ENCODE data around the gene STAT1.

Gene STAT1

DNA sequence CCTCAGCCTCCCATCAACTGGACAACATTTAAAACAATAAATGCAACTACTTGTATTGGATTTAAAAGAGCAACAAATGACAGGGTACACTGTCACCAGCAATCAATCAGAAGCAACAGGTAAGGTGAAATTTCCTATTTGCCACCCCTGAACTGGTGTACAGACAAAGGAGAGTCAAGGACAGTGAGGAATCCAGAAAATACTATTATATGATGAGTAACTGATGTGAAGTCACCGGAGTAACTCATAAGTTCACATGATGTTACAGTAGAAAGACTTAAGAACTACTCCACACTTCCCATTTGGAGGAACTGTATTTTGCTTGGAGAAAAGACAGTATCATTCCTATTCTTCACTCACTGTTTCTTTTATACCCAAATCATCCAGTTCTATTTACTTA lies 4.1 kb upstream of the STAT1 start:
- no peak for DNase-seq (ENCODE audit: low read depth, low spot score)
- no peak for TF ChIP-seq CTCF (IDR thresholded peaks at IDR 0.05; ENCODE audit: low read depth, low read length)
- in situ Hi-C loops (cut with HindIII; ENCODE audit: low sequenced_read_pairs) = no loop called here
- H3K4me3 ChIP-seq (ENCODE audit: low read depth, low read length) = no peak overlapping the region

DNA sequence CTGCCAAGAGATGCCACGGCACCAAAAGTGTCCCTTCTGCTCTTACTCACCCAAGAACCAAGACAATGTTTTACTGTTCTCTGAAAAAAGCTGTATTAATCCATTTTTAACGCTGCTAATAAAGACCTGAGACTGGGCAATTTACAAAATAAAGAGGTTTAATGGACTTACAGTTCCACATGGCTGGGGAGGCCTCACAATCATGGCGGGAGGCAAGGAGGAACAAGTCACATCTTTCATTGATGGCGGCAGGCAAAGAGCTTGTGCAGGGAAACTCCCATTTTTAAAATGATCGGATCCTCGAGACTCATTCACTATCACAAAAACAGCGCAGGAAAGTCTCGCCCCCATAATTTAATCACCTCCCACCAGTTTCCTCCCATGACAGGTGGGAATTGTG lies 1.9 kb upstream of the STAT1 start:
- no peak overlapping the region for H3K4me3 ChIP-seq (ENCODE audit: low read depth, low read length)
- TF ChIP-seq CTCF (IDR thresholded peaks at IDR 0.05; ENCODE audit: low read depth, low read length) = no peak
- in situ Hi-C loops (cut with HindIII; ENCODE audit: low sequenced_read_pairs) = no loop called here
- no peak for DNase-seq (ENCODE audit: low read depth, low spot score)

DNA sequence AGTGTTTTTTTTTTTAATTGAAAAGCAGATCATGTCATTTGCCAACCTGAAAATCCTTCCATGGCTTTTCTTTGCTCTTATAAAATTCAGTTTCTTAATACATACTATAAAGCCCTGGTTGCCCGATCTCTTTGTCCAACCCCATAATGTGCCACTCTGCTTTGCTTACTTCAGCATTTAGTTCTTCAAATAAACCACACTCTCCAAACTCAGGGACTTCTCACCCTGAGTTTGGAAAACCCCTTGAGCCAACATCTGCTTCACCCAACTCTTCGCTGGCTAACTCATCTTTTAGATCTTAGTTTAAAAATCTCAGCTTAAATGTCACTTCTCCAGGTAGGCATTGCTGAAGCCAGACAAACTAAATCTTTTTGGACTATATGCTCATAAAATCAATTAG lies 1.3 kb upstream of the STAT1 start:
- no peak overlapping the region for H3K4me3 ChIP-seq (ENCODE audit: low read depth, low read length)
- no peak for TF ChIP-seq CTCF (IDR thresholded peaks at IDR 0.05; ENCODE audit: low read depth, low read length)
- no peak for DNase-seq (ENCODE audit: low read depth, low spot score)
- in situ Hi-C loops (cut with HindIII; ENCODE audit: low sequenced_read_pairs) = no loop called here

DNA sequence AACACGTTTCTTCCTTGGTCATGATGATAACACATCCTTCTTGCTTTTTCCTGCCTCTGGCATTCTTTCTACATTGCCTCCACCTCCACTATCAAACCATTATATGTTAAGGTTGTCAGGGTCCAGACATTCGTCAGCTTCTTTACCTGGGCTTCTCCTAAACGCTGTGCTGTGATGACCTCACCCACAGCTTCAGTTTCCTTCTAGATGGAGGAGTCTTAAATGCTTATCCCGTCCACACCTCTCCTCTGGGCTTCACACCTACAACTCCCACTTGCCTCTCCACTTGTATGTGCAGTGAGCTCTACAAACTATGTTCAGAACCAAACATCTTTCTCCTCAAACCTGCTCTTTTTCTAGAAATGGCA lies 666 bp upstream of the STAT1 start:
- no peak for TF ChIP-seq CTCF (IDR thresholded peaks at IDR 0.05; ENCODE audit: low read depth, low read length)
- DNase-seq (ENCODE audit: low read depth, low spot score) = no peak
- H3K4me3 ChIP-seq (ENCODE audit: low read depth, low read length) = peak overlapping the region; percentile 86
- in situ Hi-C loops (cut with HindIII; ENCODE audit: low sequenced_read_pairs) = no loop called here

- in situ Hi-C loops (cut with HindIII; ENCODE audit: low sequenced_read_pairs) = no loop called here
- no peak for DNase-seq (ENCODE audit: low read depth, low spot score)
- peak overlapping the region; percentile 86 for H3K4me3 ChIP-seq (ENCODE audit: low read depth, low read length)
- no peak for TF ChIP-seq CTCF (IDR thresholded peaks at IDR 0.05; ENCODE audit: low read depth, low read length)
Measured at GRCh38 chr2:191013682-191013931, 364 bp downstream of the STAT1 start.

- no peak for TF ChIP-seq CTCF (IDR thresholded peaks at IDR 0.05; ENCODE audit: low read depth, low read length)
- in situ Hi-C loops (cut with HindIII; ENCODE audit: low sequenced_read_pairs) = no loop called here
Measured at GRCh38 chr2:191012845-191013681, 908 bp downstream of the STAT1 start.

More at GRCh38 chr2:191012845-191013681, 908 bp downstream of the STAT1 start:
- DNase-seq (ENCODE audit: low read depth, low spot score) = peak; percentile 9
- H3K4me3 ChIP-seq (ENCODE audit: low read depth, low read length) = peak overlapping the region; percentile 86

All from astrocyte of the spinal cord (primary cell).